Subcutaneous abdominal adipose tissue (tissue), 5 donors: Measurements from ENCODE around the gene DCAF12.

Source experiments
- H3K27ac ChIP-seq: one replicate; pipeline ENCODE4 v1.7.0; 2013; ENCODE audit warnings: low read depth, mild to moderate bottlenecking, inconsistent platforms, low read length, moderate library complexity
- H3K27me3 ChIP-seq, 5 donors: one replicate each; pipeline ENCODE4 v1.7.0; 2013; ENCODE audit warnings: low read length in 5 of 5, inconsistent platforms in 1 of 5; ENCODE audit not compliant: control insufficient read depth in 5 of 5, insufficient read depth in 4 of 5
- H3K36me3 ChIP-seq, 5 donors: one replicate each; pipeline ENCODE4 v1.7.0; 2013; ENCODE audit warnings: low read length in 5 of 5; ENCODE audit not compliant: control insufficient read depth in 5 of 5, insufficient read depth in 5 of 5
- H3K4me1 ChIP-seq, 5 donors: one replicate each; pipeline ENCODE4 v1.7.0; 2013; ENCODE audit warnings: low read length in 5 of 5, mild to moderate bottlenecking in 3 of 5, moderate library complexity in 1 of 5; ENCODE audit not compliant: control insufficient read depth in 5 of 5, insufficient read depth in 5 of 5
- H3K4me3 ChIP-seq, 5 donors: one replicate each; pipeline ENCODE4 v1.7.0; 2013; ENCODE audit warnings: low read length in 5 of 5, low read depth in 1 of 5
- H3K9ac ChIP-seq, 5 donors: one replicate each; pipeline ENCODE4 v1.7.0; 2013; ENCODE audit warnings: low read length in 5 of 5, mild to moderate bottlenecking in 4 of 5, moderate library complexity in 3 of 5
- H3K9me3 ChIP-seq, 5 donors: one replicate each; pipeline ENCODE4 v1.7.0; 2013; ENCODE audit warnings: low read length in 5 of 5; ENCODE audit not compliant: control insufficient read depth in 5 of 5
- donor health status: healthy.
- donor health status: healthy.
- donor health status: healthy.
- donor health status: healthy.
- donor health status: healthy.

Gene DCAF12

GRCh38 chr9:34127035-34127948 is 794 bp upstream of the DCAF12 start:
- Histone ChIP-seq H3K36me3 (peaks cover 4 to 8% (median 5%) of the 10 kb centered on the region in 5 donors), H3K9me3 (no peaks in the 10 kb centered on the region)

GRCh38 chr9:34125681-34126206 is 754 bp downstream of the DCAF12 start:
- Histone ChIP-seq H3K27me3 (no peaks in the 10 kb centered on the region), H3K4me3 (peak overlapping the region; percentile 79 to 97 (median 95)), H3K36me3 (peaks cover 4 to 13% (median 8%) of the 10 kb centered on the region in 5 donors), H3K27ac (peak overlapping the region; percentile 96), H3K9ac (peak overlapping the region; percentile 85 to 100 (median 93)), H3K4me1 (peaks cover 9 to 57% (median 52%) of the 10 kb centered on the region in 5 donors), H3K9me3 (no peaks in the 10 kb centered on the region)

More at GRCh38 chr9:34127035-34127948, 794 bp upstream of the DCAF12 start:
- Histone ChIP-seq H3K27ac (peak overlapping the region; percentile 96), H3K4me1 (peaks cover 9 to 50% (median 40%) of the 10 kb centered on the region in 5 donors), H3K27me3 (no peaks in the 10 kb centered on the region), H3K9ac (peak overlapping the region in 4 of 5 donors; percentile 85 to 100 (median 96)), H3K4me3 (peak overlapping the region; percentile 71 to 97 (median 95))

- H3K9ac ChIP-seq, result peak overlapping the region; percentile 85 to 100 (median 93)
- H3K4me3 ChIP-seq, result peak overlapping the region; percentile 79 to 97 (median 95)
- H3K4me1 ChIP-seq, result peaks cover 9 to 60% (median 54%) of the 10 kb centered on the region in 5 donors
Measured at GRCh38 chr9:34124926-34125325, 1.6 kb downstream of the DCAF12 start.

DNA sequence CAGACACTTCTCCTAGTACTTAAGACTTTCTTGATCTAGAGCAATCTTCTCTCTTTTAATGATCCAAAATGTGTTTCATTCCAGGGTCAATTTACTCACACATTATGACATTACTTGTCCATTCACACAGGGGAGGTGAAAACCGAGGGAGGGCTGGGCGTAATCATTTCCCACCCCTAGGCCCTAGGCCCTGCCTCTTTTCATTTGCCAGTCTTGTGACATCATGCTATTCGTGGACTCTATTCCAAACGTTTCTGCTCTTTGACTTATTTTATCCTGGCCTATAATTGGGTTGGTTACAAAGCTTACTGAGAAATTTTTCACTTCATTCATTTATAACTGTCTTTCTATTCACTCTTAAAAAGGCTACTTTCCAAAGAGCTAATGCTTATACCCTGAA is 2.4 kb downstream of the DCAF12 start:
- Histone ChIP-seq H3K9ac (peak overlapping the region in 3 of 5 donors; percentile 93 to 100 (median 98)), H3K4me1 (peaks cover 9 to 60% (median 54%) of the 10 kb centered on the region in 5 donors), H3K27ac (peak overlapping the region; percentile 96), H3K27me3 (no peaks in the 10 kb centered on the region), H3K36me3 (peaks cover 4 to 13% (median 8%) of the 10 kb centered on the region in 5 donors), H3K4me3 (peak overlapping the region in 2 of 5 donors; percentile 79 to 97), H3K9me3 (no peaks in the 10 kb centered on the region)

More at GRCh38 chr9:34124926-34125325, 1.6 kb downstream of the DCAF12 start:
- H3K27ac ChIP-seq, result peak overlapping the region; percentile 96
- H3K36me3 ChIP-seq, result peaks cover 4 to 13% (median 8%) of the 10 kb centered on the region in 5 donors
- H3K27me3 ChIP-seq, result no peaks in the 10 kb centered on the region
- H3K9me3 ChIP-seq, result no peaks in the 10 kb centered on the region

DNA sequence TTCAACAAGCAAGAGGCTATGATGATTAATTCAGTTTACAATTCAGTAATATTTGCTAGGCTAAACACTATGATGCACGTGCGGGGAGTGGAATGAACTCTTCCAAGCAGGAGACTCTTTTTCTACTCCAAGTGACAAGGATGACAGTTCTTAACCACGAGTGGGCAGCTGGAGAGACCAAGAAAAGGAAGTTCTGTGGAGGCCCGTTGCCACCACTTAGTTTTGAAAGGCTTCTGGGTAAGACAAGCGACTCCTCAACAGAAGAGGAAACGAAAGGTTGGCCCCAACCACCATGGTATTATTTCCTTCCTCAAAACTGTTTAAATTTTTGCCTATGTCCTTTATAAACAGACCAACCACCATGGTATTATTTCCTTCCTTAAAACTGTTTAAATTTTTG is 2.8 kb downstream of the DCAF12 start:
- Histone ChIP-seq H3K27me3 (no peaks in the 10 kb centered on the region), H3K4me3 (peak overlapping the region in 1 of 5 donors; percentile 79), H3K4me1 (peaks cover 9 to 60% (median 54%) of the 10 kb centered on the region in 5 donors), H3K9me3 (no peaks in the 10 kb centered on the region), H3K36me3 (peaks cover 4 to 14% (median 10%) of the 10 kb centered on the region in 5 donors), H3K27ac (peak overlapping the region; percentile 96), H3K9ac (peak overlapping the region in 2 of 5 donors; percentile 47 to 100)

GRCh38 chr9:34121996-34122395 is 4.5 kb downstream of the DCAF12 start:
- peaks cover 9 to 56% (median 50%) of the 10 kb centered on the region in 5 donors for H3K4me1 ChIP-seq
- H3K9ac ChIP-seq, result no peak overlapping the region
- H3K4me3 ChIP-seq, result no peak overlapping the region
- H3K27me3 ChIP-seq, result no peaks in the 10 kb centered on the region
- H3K27ac ChIP-seq, result no peak overlapping the region
- H3K9me3 ChIP-seq, result no peaks in the 10 kb centered on the region
- H3K36me3 ChIP-seq, result peaks cover 4 to 27% (median 19%) of the 10 kb centered on the region in 5 donors

GRCh38 chr9:34119713-34120112 is 6.8 kb downstream of the DCAF12 start:
- peaks cover 4 to 39% (median 25%) of the 10 kb centered on the region in 5 donors for H3K36me3 ChIP-seq
- H3K4me1 ChIP-seq, result peaks cover under 1 to 39% (median 34%) of the 10 kb centered on the region in 5 donors
- no peaks in the 10 kb centered on the region for H3K27me3 ChIP-seq
- no peak overlapping the region for H3K27ac ChIP-seq
- no peaks in the 10 kb centered on the region for H3K9me3 ChIP-seq
- no peak overlapping the region for H3K4me3 ChIP-seq
- no peak overlapping the region for H3K9ac ChIP-seq

DNA sequence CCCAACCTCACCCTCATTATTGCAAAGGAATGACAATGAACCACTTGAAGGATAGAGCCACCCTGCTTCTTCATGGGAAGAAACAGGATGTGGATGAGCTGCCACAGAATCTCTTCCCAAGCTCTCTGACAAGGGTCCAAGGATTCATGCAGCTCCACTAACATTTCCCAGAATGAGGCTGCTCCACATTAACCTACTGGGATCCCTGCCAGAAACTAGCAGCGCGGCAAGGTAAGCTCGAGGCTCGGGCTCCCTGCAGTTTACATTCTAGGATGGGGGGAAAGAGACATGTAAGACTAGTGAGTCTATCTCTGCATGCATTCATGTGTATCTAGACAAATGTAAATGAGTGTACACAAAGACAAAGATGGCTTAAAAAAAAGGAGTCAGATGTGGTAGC is 12.1 kb downstream of the DCAF12 start:
- Histone ChIP-seq H3K27me3 (no peaks in the 10 kb centered on the region), H3K27ac (no peak overlapping the region), H3K9ac (no peak overlapping the region), H3K4me3 (no peak overlapping the region), H3K4me1 (peaks cover 0 to 6% (median 0%) of the 10 kb centered on the region in 5 donors), H3K9me3 (no peaks in the 10 kb centered on the region), H3K36me3 (peaks cover 0 to 40% (median 29%) of the 10 kb centered on the region in 5 donors)

- Histone ChIP-seq H3K4me1 (no peaks in the 10 kb centered on the region), H3K36me3 (peaks cover 14 to 70% (median 62%) of the 10 kb centered on the region in 5 donors)
Measured at GRCh38 chr9:34106110-34106509, 20.4 kb downstream of the DCAF12 start.

GRCh38 chr9:34102796-34103195 is 23.7 kb downstream of the DCAF12 start:
- no peak overlapping the region for H3K9ac ChIP-seq
- H3K36me3 ChIP-seq, result peaks cover 18 to 83% (median 60%) of the 10 kb centered on the region in 5 donors

More at GRCh38 chr9:34106110-34106509, 20.4 kb downstream of the DCAF12 start:
- Histone ChIP-seq H3K4me3 (no peak overlapping the region), H3K9ac (no peak overlapping the region), H3K27ac (no peak overlapping the region), H3K9me3 (no peaks in the 10 kb centered on the region), H3K27me3 (no peaks in the 10 kb centered on the region)

More at GRCh38 chr9:34102796-34103195, 23.7 kb downstream of the DCAF12 start:
- Histone ChIP-seq H3K27me3 (no peaks in the 10 kb centered on the region), H3K4me3 (no peak overlapping the region), H3K9me3 (no peaks in the 10 kb centered on the region), H3K4me1 (no peaks in the 10 kb centered on the region), H3K27ac (no peak overlapping the region)
